Measurements from ENCODE around the gene EHF. TPM values are rescaled to one million over a fixed set of nuclear protein-coding genes. Genes with fewer than 3 reads are reported as not detected.
"Not testable (repeated sequence)": the region's sequence is repeated elsewhere in the genome, so short reads cannot be mapped to it uniquely, and the experiment has no call there.

EHF gene
- total and polyA plus RNA-seq, 5 donors, result 0.14 to 0.47 (median 0.20) TPM

DNA sequence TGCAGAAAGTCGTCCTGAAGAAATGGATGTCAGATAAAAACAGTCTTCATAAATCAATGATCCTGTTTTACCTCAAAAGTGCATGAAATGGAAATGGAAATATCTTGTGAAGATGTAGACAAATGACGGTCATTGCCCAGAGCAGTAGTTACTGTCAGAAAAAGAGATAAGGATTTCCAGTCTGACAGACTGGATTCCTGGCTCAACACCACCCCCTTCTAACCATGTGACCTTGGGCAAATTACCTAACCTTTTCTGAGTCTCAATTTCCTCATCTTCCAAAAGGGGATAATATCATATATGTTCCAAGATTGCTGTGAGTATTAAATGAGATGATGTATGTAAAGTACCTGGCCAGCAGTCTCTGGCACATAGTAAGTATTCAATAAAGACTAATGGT, 32.9 kb upstream of the EHF start:
- no peak overlapping the region for H3K27ac ChIP-seq (ENCODE audit: low read length)
- 44% methylated on average over 2 of the region's 2 CpGs for WGBS
- ATAC-seq, result no peak

GRCh38 chr11:34588701-34589100, 32.2 kb upstream of the EHF start:
- Histone ChIP-seq H3K4me1 (ENCODE audit: control insufficient read depth, insufficient read depth, low read length) (no peaks in the 10 kb centered on the region), H3K4me3 (ENCODE audit: low read length) (no peak overlapping the region), H3K27ac (ENCODE audit: low read length) (no peak overlapping the region), H3K27me3 (ENCODE audit: control insufficient read depth, insufficient read depth) (no peaks in the 10 kb centered on the region), H3K9me3 (ENCODE audit: control insufficient read depth, low read length) (peaks cover under 1% of the 10 kb centered on the region)
- intact Hi-C loops (cut with DNase I), result loop anchor here (5.0 to 10.0 kb wide), 4 partner anchors 299 to 816 kb away; no protein-coding TSS in a partner anchor
- DNase-seq, result no peak
- no peak for ATAC-seq
- 74% methylated on average over 4 of the region's 4 CpGs for WGBS

More for the DNA sequence above, 32.9 kb upstream of the EHF start:
- DNase-seq, result no peak
- intact Hi-C loops (cut with DNase I), result loop anchor here (5.0 to 10.0 kb wide), 4 partner anchors 299 to 817 kb away; no protein-coding TSS in a partner anchor
- no peaks in the 10 kb centered on the region for H3K4me1 ChIP-seq (ENCODE audit: control insufficient read depth, insufficient read depth, low read length)
- H3K27me3 ChIP-seq (ENCODE audit: control insufficient read depth, insufficient read depth), result no peaks in the 10 kb centered on the region
- H3K4me3 ChIP-seq (ENCODE audit: low read length), result no peak overlapping the region
- no peaks in the 10 kb centered on the region for H3K9me3 ChIP-seq (ENCODE audit: control insufficient read depth, low read length)

DNA sequence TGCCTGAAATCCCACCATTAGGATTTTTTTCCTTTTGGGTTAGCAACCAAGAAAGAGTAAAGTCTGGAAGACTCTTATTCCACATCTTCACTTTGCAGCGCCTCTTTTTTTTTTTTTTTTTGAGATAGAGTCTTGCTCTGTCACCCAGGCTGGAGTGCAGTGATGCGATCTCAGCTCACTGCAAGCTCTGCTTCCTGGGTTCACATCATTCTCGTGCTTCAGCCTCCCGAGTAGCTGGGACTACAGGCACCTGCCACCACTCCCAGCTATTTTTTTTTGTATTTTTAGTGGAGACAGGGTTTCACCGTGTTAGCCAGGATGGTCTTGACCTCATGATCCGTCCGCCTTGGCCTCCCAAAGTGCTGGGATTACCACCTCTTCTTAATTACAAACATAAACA, 31.7 kb upstream of the EHF start:
- not testable (repeated sequence) for H3K27ac ChIP-seq (ENCODE audit: low read length); ATAC-seq; H3K9me3 ChIP-seq (ENCODE audit: control insufficient read depth, low read length); H3K27me3 ChIP-seq (ENCODE audit: control insufficient read depth, insufficient read depth); H3K4me3 ChIP-seq (ENCODE audit: low read length); H3K4me1 ChIP-seq (ENCODE audit: control insufficient read depth, insufficient read depth, low read length); DNase-seq
- intact Hi-C loops (cut with DNase I), result loop anchor here (5.0 to 10.0 kb wide), 4 partner anchors 298 to 816 kb away; no protein-coding TSS in a partner anchor
- 81% methylated on average over 7 of the region's 7 CpGs for WGBS

DNA sequence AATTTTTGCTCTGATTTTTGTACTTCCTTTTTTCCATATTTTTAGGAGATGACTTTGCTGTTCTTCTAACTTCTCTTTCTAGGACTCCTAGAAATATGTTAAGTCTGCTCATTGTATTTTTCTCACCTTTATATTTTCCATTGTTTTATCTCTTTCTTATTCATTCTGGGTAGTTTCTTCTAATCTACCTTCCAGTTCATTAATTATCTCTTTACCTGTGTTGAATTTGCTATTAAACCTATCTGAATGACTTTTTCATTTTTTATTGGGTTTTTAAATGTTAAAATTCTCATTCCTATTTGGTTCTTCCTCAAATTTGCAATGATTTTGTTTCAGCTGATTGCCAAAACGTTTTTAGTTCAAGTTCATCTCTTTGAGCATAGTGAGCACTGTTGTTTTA, 27.8 kb upstream of the EHF start:
- no peak for ATAC-seq
- DNase-seq, result no peak
- H3K9me3 ChIP-seq (ENCODE audit: control insufficient read depth, low read length), result peaks cover 1% of the 10 kb centered on the region
- H3K27ac ChIP-seq (ENCODE audit: low read length), result no peak overlapping the region
- no peaks in the 10 kb centered on the region for H3K4me1 ChIP-seq (ENCODE audit: control insufficient read depth, insufficient read depth, low read length)
- no peak overlapping the region for H3K4me3 ChIP-seq (ENCODE audit: low read length)
- H3K27me3 ChIP-seq (ENCODE audit: control insufficient read depth, insufficient read depth), result no peaks in the 10 kb centered on the region
- 28% methylated on average over 1 of the region's 1 CpG for WGBS
- intact Hi-C loops (cut with DNase I), result no loop called here

- no peaks in the 10 kb centered on the region for H3K4me1 ChIP-seq (ENCODE audit: control insufficient read depth, insufficient read depth, low read length)
- ATAC-seq, result no peak
- H3K9me3 ChIP-seq (ENCODE audit: control insufficient read depth, low read length), result peaks cover 1% of the 10 kb centered on the region
- no peak overlapping the region for H3K4me3 ChIP-seq (ENCODE audit: low read length)
- no peak for DNase-seq
- H3K27me3 ChIP-seq (ENCODE audit: control insufficient read depth, insufficient read depth), result no peaks in the 10 kb centered on the region
- 67% methylated on average over 3 of the region's 3 CpGs for WGBS
- H3K27ac ChIP-seq (ENCODE audit: low read length), result no peak overlapping the region
- intact Hi-C loops (cut with DNase I), result no loop called here
Observed at GRCh38 chr11:34594603-34595002, 26.3 kb upstream of the EHF start.

- no peak for ATAC-seq
- Histone ChIP-seq H3K9me3 (ENCODE audit: control insufficient read depth, low read length) (peaks cover 1% of the 10 kb centered on the region), H3K4me3 (ENCODE audit: low read length) (no peak overlapping the region), H3K27me3 (ENCODE audit: control insufficient read depth, insufficient read depth) (no peaks in the 10 kb centered on the region), H3K27ac (ENCODE audit: low read length) (no peak overlapping the region), H3K4me1 (ENCODE audit: control insufficient read depth, insufficient read depth, low read length) (peaks cover 2% of the 10 kb centered on the region)
- no peak for DNase-seq
- WGBS, result 71% methylated on average over 2 of the region's 2 CpGs
- intact Hi-C loops (cut with DNase I), result no loop called here
Observed at GRCh38 chr11:34595391-34595790, 25.5 kb upstream of the EHF start.

DNA sequence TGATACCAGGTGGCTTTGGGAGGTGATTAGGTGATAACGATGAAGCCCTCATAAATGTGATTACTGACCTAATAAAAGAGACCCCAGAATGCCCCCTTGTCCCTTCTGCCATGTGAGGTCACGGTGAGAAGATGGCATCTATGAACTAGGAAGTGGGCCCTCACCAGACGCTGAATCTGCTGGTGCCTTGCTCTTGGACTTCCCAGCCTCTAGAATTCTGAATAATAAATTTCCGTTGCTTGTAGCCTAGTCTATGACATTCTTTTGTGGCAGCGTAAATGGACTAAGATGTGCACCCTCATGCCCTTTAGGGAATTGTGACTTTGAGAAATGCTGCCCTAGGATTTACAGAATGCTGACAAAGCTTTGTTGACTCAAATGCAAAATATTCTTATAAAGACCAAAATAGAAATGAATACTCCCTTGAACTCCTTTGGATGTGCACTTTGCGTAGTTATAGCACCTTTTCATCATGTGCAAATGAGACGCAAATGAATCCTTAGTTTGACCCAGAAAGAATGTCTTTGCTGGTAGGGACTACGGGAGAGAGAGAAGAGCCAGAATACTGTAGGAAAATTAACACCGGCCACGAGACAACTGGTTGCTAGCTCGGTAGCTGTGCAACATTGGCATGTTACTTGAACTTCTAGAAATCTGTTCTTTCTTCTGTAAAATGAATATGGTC, 24.8 kb upstream of the EHF start:
- peaks cover 1% of the 10 kb centered on the region for H3K9me3 ChIP-seq (ENCODE audit: control insufficient read depth, low read length)
- intact Hi-C loops (cut with DNase I), result no loop called here
- 93% methylated on average over 11 of the region's 11 CpGs for WGBS

DNA sequence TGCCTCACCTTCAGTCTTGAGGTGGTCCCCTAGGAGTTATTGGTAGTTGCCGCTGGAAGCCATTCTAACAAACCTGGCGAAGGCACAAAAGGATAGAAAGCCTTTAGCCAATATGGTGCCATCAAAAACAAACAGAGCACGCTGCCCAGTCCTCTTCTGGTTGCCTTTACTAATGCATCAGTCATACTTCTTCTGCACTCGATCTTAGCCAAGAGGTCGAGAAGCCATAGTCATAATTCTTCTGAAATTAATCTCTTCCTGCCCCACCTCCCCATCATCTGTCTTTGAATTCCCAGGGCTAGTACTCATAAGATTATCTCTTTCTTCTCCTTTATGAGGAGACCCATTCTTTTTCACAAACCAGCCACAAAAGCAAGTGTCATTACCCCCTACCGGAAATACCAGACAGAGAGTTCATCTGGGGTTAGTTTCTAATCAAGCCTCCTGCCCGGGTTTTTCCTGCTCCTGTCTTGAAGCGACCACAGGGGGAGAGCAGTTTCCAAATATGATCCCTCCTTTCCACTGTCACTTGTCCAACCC, 21.4 kb upstream of the EHF start:
- no peak overlapping the region for H3K4me3 ChIP-seq (ENCODE audit: low read length)
- 42% methylated on average over 8 of the region's 8 CpGs for WGBS
- intact Hi-C loops (cut with DNase I), result no loop called here
- DNase-seq (no peak), ATAC-seq (no peak)
- no peaks in the 10 kb centered on the region for H3K27me3 ChIP-seq (ENCODE audit: control insufficient read depth, insufficient read depth)
- H3K9me3 ChIP-seq (ENCODE audit: control insufficient read depth, low read length), result no peaks in the 10 kb centered on the region
- no peak overlapping the region for H3K27ac ChIP-seq (ENCODE audit: low read length)
- H3K4me1 ChIP-seq (ENCODE audit: control insufficient read depth, insufficient read depth, low read length), result peaks cover 5% of the 10 kb centered on the region

More for the DNA sequence above, 24.8 kb upstream of the EHF start:
- H3K4me3 ChIP-seq (ENCODE audit: low read length), result no peak overlapping the region
- peaks cover 5% of the 10 kb centered on the region for H3K4me1 ChIP-seq (ENCODE audit: control insufficient read depth, insufficient read depth, low read length)
- H3K27ac ChIP-seq (ENCODE audit: low read length), result no peak overlapping the region
- no peak for DNase-seq
- ATAC-seq, result no peak
- H3K27me3 ChIP-seq (ENCODE audit: control insufficient read depth, insufficient read depth), result no peaks in the 10 kb centered on the region

DNA sequence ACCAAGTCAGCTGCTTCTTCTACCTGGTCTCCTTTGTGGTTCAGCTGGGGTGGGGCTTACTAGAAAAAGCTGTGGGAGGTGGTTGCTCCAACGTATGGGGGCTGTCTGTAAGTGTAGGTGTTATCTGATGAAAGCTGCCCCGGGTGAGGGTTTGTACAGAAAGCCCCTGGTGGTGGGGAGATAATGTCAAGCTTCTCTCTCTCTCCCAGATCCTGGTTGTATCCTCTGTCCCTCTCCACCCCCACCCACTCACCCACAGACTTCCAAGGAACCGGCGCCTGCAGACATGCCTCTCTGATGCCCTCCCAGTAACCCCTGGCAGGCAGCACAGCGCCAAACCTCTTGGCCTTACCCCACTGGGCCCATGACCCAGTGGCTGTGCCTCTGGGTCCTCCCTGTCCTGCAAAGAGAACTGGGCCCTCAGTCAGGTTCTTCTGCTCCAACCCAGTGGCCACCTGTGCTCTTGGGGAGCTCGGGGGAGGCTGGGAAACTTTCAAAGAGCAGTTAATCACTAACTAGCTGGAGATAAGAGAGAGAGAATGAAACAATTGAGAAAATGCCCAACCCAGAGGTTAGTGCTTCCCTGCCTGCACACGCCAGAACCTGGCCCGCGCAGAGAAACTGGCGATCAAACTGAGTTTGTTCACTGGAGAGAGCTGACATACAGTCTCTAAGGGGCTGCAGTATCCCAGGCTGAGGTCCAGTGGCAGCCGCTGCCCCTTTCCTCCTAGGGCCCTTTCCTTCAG, 20.4 kb upstream of the EHF start:
- ATAC-seq, result peak; percentile 75 to 77
- intact Hi-C loops (cut with DNase I), result no loop called here
- DNase-seq, result peak; percentile 25 to 76 (median 72)
- 33% methylated on average over 11 of the region's 11 CpGs for WGBS
- H3K9me3 ChIP-seq (ENCODE audit: control insufficient read depth, low read length), result no peaks in the 10 kb centered on the region
- H3K27me3 ChIP-seq (ENCODE audit: control insufficient read depth, insufficient read depth), result no peaks in the 10 kb centered on the region
- H3K27ac ChIP-seq (ENCODE audit: low read length), result no peak overlapping the region
- no peak overlapping the region for H3K4me3 ChIP-seq (ENCODE audit: low read length)
- H3K4me1 ChIP-seq (ENCODE audit: control insufficient read depth, insufficient read depth, low read length), result peaks cover 5% of the 10 kb centered on the region

DNA sequence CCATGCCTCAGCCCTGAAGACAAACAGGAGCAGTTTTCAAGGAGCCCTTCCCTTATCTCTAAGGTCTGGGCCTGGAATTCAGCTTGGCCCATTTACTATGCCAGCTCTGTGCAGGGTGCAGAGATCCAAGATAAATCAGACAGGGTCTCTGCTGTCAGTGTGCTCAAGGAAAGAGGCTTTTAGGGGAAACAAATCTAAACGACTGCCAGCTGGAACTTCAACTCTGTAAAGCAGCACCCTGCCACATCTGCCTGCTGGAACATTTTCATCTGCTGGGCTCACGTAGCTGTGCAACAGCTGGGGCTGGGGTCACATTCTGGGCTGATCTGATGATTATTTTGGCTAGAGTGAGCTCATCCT, 19.8 kb upstream of the EHF start:
- no peaks in the 10 kb centered on the region for H3K27me3 ChIP-seq (ENCODE audit: control insufficient read depth, insufficient read depth)
- intact Hi-C loops (cut with DNase I), result no loop called here
- WGBS, result 18% methylated on average over 2 of the region's 2 CpGs
- H3K9me3 ChIP-seq (ENCODE audit: control insufficient read depth, low read length), result no peaks in the 10 kb centered on the region
- H3K4me3 ChIP-seq (ENCODE audit: low read length), result no peak overlapping the region
- DNase-seq, result peak; percentile 20 to 65 (median 63)
- H3K27ac ChIP-seq (ENCODE audit: low read length), result no peak overlapping the region
- H3K4me1 ChIP-seq (ENCODE audit: control insufficient read depth, insufficient read depth, low read length), result peaks cover 5% of the 10 kb centered on the region
- ATAC-seq, result no peak

GRCh38 chr11:34601609-34602008, 19.3 kb upstream of the EHF start:
- ATAC-seq, result no peak
- no peak for DNase-seq
- H3K27ac ChIP-seq (ENCODE audit: low read length), result no peak overlapping the region
- H3K27me3 ChIP-seq (ENCODE audit: control insufficient read depth, insufficient read depth), result no peaks in the 10 kb centered on the region
- no peak overlapping the region for H3K4me3 ChIP-seq (ENCODE audit: low read length)
- 78% methylated on average over 5 of the region's 5 CpGs for WGBS
- H3K4me1 ChIP-seq (ENCODE audit: control insufficient read depth, insufficient read depth, low read length), result peaks cover 5% of the 10 kb centered on the region
- H3K9me3 ChIP-seq (ENCODE audit: control insufficient read depth, low read length), result no peaks in the 10 kb centered on the region
- intact Hi-C loops (cut with DNase I), result no loop called here

Data from right cardiac atrium (tissue), 5 donors.